ENCODE measurements around the gene POU6F1. TPM values are rescaled to one million over a fixed set of nuclear protein-coding genes. Genes with fewer than 3 reads are reported as not detected.
"Not testable (repeated sequence)": the region's sequence is repeated elsewhere in the genome, so short reads cannot be mapped to it uniquely, and the experiment has no call there.

The POU6F1 gene
- total and polyA plus RNA-seq, 4 donors: 0.33 to 2.8 (median 1.6) TPM

DNA sequence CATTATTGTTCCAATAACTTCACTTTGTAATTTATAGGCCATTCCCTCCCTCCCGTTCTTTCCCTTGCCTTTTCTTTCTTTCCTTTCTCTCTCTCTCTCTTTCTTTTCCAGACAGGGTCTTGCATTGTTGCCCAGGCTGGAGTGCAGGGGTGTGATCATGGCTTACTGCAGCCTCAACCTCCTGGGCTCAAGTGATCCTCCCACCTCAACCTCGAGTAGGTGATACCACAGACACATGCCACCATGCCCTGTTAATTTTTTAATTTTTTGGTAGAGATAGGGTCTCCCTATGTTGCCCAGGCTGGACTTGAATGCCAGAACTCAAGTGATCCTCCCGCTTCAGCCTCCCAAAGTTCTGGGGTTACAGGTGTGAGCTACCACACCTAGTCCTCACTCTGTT lies 6.8 kb upstream of the POU6F1 start:
- Histone ChIP-seq H3K36me3 (ENCODE audit: control insufficient read depth in 4 of 4, insufficient read depth in 3 of 4, low read depth in 1 of 4, low read length in 3 of 4) (no peaks in the 10 kb centered on the region), H3K27ac (ENCODE audit: low read depth in 1 of 2, low read length in 2 of 2) (no peak overlapping the region), H3K4me1 (ENCODE audit: control insufficient read depth in 4 of 4, insufficient read depth in 4 of 4, low read length in 3 of 4) (peaks cover 0 to 3% (median 0%) of the 10 kb centered on the region in 4 donors), H3K9ac (ENCODE audit: low read depth in 1 of 2, low read length in 2 of 2) (no peak overlapping the region), H3K9me3 (ENCODE audit: control insufficient read depth in 4 of 4, low read length in 3 of 4) (no peaks in the 10 kb centered on the region), H3K4me3 (ENCODE audit: low read depth in 1 of 3, low read length in 3 of 3) (no peak overlapping the region), H3K27me3 (ENCODE audit: control insufficient read depth in 4 of 4, insufficient read depth in 4 of 4, low read length in 3 of 4) (no peaks in the 10 kb centered on the region)
- no peak for DNase-seq (ENCODE audit: low spot score)
- TF ChIP-seq YY1 (IDR thresholded peaks at IDR 0.05) (no peak), ZBTB33 (IDR thresholded peaks at IDR 0.05) (no peak), SP1 (IDR thresholded peaks at IDR 0.05) (no peak), HNF4A (conservative IDR thresholded peaks at IDR 0.05) (no peak), RAD21 (IDR thresholded peaks at IDR 0.05) (no peak)
- 95% methylated on average over 3 of the region's 3 CpGs for WGBS

DNA sequence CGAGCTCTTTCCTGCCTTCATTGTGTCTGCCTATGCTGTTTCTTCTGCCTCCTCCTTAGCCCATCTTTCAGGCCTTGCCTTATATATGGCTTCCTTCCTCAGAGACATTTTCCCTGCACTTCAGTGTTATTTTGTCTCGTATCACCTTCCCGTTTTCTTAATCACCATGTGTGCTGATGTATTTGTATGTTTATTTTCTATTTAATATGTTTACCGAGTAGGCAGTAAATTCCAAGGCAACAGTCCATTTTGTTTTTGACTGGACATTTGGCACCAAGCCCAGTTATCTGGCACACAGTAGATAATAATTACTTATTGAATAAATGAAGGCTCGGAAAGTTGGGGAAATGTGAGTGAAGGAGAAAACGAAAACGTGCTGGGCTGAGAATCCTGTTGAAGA lies 4.6 kb upstream of the POU6F1 start:
- Histone ChIP-seq H3K9me3 (ENCODE audit: control insufficient read depth in 4 of 4, low read length in 3 of 4) (no peaks in the 10 kb centered on the region), H3K4me1 (ENCODE audit: control insufficient read depth in 4 of 4, insufficient read depth in 4 of 4, low read length in 3 of 4) (peaks cover 0 to 14% (median 5%) of the 10 kb centered on the region in 4 donors), H3K27ac (ENCODE audit: low read depth in 1 of 2, low read length in 2 of 2) (no peak overlapping the region), H3K27me3 (ENCODE audit: control insufficient read depth in 4 of 4, insufficient read depth in 4 of 4, low read length in 3 of 4) (no peaks in the 10 kb centered on the region), H3K4me3 (ENCODE audit: low read depth in 1 of 3, low read length in 3 of 3) (no peak overlapping the region), H3K9ac (ENCODE audit: low read depth in 1 of 2, low read length in 2 of 2) (no peak overlapping the region), H3K36me3 (ENCODE audit: control insufficient read depth in 4 of 4, insufficient read depth in 3 of 4, low read depth in 1 of 4, low read length in 3 of 4) (no peaks in the 10 kb centered on the region)
- TF ChIP-seq RXRA (IDR thresholded peaks at IDR 0.05) (no peak), JUND (IDR thresholded peaks at IDR 0.05) (no peak), GABPA (IDR thresholded peaks at IDR 0.05 in 1 of 2, conservative IDR thresholded peaks at IDR 0.05 in 1 of 2) (no peak), FOXA2 (IDR thresholded peaks at IDR 0.05) (no peak), FOXA1 (IDR thresholded peaks at IDR 0.05) (no peak), EGR1 (IDR thresholded peaks at IDR 0.05; ENCODE audit: low read depth in 2 of 2) (no peak), MAX (IDR thresholded peaks at IDR 0.05) (no peak), HNF4G (IDR thresholded peaks at IDR 0.05) (no peak), HNF4A (conservative IDR thresholded peaks at IDR 0.05) (no peak), ATF3 (IDR thresholded peaks at IDR 0.05) (no peak), ZBTB33 (IDR thresholded peaks at IDR 0.05) (no peak), SP1 (IDR thresholded peaks at IDR 0.05) (no peak), RAD21 (IDR thresholded peaks at IDR 0.05) (no peak), TAF1 (conservative IDR thresholded peaks at IDR 0.05) (no peak), YY1 (IDR thresholded peaks at IDR 0.05) (no peak)
- TF ChIP-seq, protein P1, sequence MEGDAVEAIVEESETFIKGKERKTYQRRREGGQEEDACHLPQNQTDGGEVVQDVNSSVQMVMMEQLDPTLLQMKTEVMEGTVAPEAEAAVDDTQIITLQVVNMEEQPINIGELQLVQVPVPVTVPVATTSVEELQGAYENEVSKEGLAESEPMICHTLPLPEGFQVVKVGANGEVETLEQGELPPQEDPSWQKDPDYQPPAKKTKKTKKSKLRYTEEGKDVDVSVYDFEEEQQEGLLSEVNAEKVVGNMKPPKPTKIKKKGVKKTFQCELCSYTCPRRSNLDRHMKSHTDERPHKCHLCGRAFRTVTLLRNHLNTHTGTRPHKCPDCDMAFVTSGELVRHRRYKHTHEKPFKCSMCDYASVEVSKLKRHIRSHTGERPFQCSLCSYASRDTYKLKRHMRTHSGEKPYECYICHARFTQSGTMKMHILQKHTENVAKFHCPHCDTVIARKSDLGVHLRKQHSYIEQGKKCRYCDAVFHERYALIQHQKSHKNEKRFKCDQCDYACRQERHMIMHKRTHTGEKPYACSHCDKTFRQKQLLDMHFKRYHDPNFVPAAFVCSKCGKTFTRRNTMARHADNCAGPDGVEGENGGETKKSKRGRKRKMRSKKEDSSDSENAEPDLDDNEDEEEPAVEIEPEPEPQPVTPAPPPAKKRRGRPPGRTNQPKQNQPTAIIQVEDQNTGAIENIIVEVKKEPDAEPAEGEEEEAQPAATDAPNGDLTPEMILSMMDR (IDR thresholded peaks at IDR 0.05; ENCODE audit: low read depth, low read length, missing input control): no peak
- TF ChIP-seq, protein P2, sequence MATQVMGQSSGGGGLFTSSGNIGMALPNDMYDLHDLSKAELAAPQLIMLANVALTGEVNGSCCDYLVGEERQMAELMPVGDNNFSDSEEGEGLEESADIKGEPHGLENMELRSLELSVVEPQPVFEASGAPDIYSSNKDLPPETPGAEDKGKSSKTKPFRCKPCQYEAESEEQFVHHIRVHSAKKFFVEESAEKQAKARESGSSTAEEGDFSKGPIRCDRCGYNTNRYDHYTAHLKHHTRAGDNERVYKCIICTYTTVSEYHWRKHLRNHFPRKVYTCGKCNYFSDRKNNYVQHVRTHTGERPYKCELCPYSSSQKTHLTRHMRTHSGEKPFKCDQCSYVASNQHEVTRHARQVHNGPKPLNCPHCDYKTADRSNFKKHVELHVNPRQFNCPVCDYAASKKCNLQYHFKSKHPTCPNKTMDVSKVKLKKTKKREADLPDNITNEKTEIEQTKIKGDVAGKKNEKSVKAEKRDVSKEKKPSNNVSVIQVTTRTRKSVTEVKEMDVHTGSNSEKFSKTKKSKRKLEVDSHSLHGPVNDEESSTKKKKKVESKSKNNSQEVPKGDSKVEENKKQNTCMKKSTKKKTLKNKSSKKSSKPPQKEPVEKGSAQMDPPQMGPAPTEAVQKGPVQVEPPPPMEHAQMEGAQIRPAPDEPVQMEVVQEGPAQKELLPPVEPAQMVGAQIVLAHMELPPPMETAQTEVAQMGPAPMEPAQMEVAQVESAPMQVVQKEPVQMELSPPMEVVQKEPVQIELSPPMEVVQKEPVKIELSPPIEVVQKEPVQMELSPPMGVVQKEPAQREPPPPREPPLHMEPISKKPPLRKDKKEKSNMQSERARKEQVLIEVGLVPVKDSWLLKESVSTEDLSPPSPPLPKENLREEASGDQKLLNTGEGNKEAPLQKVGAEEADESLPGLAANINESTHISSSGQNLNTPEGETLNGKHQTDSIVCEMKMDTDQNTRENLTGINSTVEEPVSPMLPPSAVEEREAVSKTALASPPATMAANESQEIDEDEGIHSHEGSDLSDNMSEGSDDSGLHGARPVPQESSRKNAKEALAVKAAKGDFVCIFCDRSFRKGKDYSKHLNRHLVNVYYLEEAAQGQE (IDR thresholded peaks at IDR 0.05): no peak
- no peak for DNase-seq (ENCODE audit: low spot score)
- 53% methylated on average over 7 of the region's 7 CpGs for WGBS

DNA sequence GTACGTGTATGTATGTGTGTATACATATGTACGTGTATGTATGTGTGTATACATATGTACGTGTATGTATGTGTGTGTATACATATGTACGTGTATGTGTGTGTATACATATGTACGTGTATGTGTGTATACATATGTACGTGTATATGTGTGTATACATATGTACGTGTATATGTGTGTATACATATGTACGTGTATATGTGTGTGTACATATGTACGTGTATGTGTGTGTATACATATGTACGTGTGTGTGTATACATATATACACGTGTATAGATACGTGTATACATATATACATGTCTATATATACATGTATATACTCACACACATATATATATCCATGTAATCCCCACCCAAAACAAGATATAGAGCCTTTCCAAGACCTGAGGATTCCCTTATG lies 2.0 kb upstream of the POU6F1 start:
- H3K27me3 ChIP-seq (ENCODE audit: control insufficient read depth in 4 of 4, insufficient read depth in 4 of 4, low read length in 3 of 4); DNase-seq (ENCODE audit: low spot score); H3K27ac ChIP-seq (ENCODE audit: low read depth in 1 of 2, low read length in 2 of 2); H3K9ac ChIP-seq (ENCODE audit: low read depth in 1 of 2, low read length in 2 of 2); H3K9me3 ChIP-seq (ENCODE audit: control insufficient read depth in 4 of 4, low read length in 3 of 4); H3K36me3 ChIP-seq (ENCODE audit: control insufficient read depth in 4 of 4, insufficient read depth in 3 of 4, low read depth in 1 of 4, low read length in 3 of 4); H3K4me3 ChIP-seq (ENCODE audit: low read depth in 1 of 3, low read length in 3 of 3): not testable (repeated sequence)
- 88% methylated on average over 12 of the region's 12 CpGs for WGBS
- H3K4me1 ChIP-seq (ENCODE audit: control insufficient read depth in 4 of 4, insufficient read depth in 4 of 4, low read length in 3 of 4): peaks cover 0 to 16% (median 6%) of the 10 kb centered on the region in 4 donors
